NCI-H526 treated with DMSO at 0.1 percent for 48 hours (cell line): ENCODE data around the gene NLRC5.
"Not testable (repeated sequence)": the region's sequence is repeated elsewhere in the genome, so short reads cannot be mapped to it uniquely, and the experiment has no call there.

Source experiments
- DNase-seq: peaks from one replicate; lab custom pipeline; 2025; lab: John Stamatoyannopoulos, UW

The NLRC5 gene

DNA sequence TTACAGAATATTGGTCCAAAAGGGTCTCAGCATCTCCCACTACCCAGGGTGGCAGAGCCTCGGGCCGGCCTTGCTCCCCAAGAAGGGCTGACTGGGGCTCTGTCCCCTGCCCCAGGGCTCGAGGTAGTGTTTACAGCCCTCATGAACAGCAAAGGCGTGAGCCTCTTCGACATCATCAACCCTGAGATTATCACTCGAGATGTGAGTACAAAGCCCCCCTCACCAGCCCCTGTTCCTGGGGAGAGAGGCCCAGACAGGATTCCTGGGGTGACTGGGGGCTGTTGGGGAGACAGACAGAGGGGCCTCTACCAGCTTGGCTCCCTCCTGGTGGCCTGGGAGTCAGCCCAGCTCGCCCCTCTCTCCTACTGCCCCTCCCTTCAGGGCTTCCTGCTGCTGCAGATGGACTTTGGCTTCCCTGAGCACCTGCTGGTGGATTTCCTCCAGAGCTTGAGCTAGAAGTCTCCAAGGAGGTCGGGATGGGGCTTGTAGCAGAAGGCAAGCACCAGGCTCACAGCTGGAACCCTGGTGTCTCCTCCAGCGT lies 6.1 kb upstream of the NLRC5 start:
- no peak for DNase-seq

DNA sequence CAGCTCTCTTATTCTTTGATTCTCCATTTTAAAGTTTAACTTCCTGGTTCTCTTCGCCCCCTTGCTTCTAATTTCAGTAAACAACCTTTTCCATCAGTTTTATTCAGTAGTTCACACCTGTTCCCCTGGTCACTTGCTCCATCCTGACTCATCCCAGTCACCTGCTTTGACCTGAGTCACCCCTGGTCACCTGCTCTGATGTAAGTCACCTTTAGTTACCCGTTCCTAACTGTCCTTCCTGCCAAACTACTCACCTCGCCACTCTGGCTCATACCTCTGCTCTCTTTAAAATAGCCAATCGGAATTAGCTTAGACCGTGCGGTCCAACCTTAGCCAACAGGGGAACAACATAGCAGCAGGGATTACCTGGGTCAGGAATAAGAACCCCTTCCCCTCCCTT lies 4.7 kb upstream of the NLRC5 start:
- no peak for DNase-seq

- no peak for DNase-seq
These were observed 3.9 kb upstream of the NLRC5 start for GRCh38 chr16:56985288-56985961.

- no peak for DNase-seq
These were observed 3.4 kb upstream of the NLRC5 start for GRCh38 chr16:56985962-56986360.

- no peak for DNase-seq
These were observed 3.0 kb upstream of the NLRC5 start for GRCh38 chr16:56986361-56986760.

GRCh38 chr16:56986908-56987307 lies 2.4 kb upstream of the NLRC5 start:
- not testable (repeated sequence) for DNase-seq

DNA sequence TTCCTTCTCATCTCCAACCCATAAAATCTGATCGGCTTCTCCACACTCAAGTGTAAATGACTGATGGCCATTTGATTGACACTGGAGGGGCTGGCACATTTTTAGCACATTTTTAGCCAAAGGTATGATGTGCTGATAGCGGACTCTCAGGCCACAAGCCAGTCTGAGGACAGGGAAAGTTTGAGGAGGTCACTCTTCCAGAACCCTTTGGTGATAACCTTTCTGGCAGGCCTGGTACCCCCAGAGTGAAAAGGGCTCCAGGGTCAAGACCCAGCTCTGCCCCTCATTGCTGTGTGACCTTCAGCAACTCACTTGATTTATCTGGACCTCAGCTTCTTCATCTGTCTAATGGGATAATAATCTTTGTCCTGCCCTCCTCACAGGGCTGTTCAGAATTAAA lies 1.7 kb upstream of the NLRC5 start:
- no peak for DNase-seq

GRCh38 chr16:56988161-56988947 lies 1.0 kb upstream of the NLRC5 start:
- DNase-seq, result no peak

- DNase-seq, result no peak
These were observed 631 bp downstream of the NLRC5 start for GRCh38 chr16:56989988-56990387.

DNA sequence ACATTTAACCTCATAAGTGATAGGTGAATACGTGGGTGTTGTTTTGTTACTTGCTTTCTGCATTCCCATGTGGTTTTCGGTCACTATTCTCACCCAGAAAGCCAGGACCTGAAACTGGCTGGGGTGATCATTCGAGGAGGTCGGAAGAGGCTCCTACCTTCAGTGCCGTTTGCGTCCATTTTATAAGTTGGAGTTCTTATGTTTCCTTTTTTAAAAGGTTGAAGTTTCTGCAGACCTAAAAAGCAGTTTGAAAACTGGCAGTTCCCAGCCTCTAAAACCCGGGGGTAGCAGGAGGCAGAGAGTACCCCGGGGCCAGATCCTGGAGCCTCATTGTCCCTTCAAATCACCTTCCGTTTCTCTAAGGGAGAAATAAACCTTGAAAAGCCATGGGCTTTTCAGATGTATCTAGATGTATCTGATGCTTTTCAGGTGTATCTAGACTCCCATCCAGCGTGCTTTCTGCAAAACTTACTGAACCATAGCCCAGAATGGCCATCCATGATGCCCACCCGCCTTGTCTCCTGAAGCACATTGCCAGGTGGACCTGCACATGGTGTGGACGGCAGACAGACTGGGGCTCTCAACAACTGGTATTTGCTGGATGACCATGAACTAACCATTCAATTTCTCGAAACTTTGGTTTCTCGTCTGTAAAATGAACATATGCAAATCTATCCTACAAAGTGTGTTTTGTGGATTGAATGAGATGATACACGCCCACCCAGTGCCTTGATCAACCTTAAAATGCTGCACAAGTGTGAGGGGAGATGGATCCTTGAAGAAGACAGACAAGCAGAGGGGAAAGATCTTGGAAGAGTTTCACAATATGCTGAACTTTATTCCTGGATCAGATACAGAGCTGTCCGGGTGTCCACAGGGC lies 1.3 kb downstream of the NLRC5 start:
- DNase-seq, result no peak

GRCh38 chr16:56992431-56992830 lies 3.1 kb downstream of the NLRC5 start:
- DNase-seq, result not testable (repeated sequence)

GRCh38 chr16:56993204-56993603 lies 3.8 kb downstream of the NLRC5 start:
- DNase-seq, result no peak

- no peak for DNase-seq
These were observed 5.0 kb downstream of the NLRC5 start for GRCh38 chr16:56994311-56994710.

- no peak for DNase-seq
These were observed 5.9 kb downstream of the NLRC5 start for GRCh38 chr16:56995136-56995805.

DNA sequence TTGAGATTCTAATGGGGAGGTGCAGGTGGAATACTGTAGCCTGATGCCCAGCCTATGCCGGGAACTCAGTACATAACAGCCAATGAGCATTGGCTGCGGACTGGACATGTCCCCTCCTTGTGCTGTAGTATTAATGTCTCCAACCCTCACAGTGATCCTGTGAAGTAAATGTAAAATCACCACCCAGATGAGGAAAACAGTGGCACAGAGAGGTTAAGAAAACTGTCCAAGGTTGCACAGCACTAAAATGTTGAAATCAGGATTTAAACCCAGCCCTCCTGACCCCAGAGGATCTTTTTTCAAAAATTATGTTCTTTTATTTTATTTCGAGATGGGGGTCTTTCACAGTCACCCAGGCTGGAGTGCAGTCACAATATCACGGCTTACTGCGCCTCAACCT lies 7.9 kb downstream of the NLRC5 start:
- DNase-seq, result no peak

GRCh38 chr16:56997931-56998330 lies 8.6 kb downstream of the NLRC5 start:
- no peak for DNase-seq

DNA sequence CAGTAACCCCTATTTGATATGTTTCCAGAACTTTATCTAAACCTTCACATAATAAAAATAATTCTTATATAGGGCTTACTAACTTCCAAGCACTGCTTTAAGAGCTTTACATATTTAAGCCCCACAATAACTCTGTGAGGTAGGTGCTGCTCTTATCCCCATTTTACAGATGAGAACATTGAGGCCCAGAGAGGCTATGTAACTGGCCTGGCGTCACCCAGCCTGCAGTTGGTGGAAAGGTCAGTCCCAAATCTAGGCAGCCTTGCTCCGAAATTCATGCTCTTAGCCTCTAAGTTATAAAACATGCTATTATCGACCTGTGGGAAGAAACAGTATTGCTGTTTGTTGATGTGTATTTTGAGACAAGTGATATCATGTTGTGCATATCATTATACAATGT lies 9.0 kb downstream of the NLRC5 start:
- no peak for DNase-seq

DNA sequence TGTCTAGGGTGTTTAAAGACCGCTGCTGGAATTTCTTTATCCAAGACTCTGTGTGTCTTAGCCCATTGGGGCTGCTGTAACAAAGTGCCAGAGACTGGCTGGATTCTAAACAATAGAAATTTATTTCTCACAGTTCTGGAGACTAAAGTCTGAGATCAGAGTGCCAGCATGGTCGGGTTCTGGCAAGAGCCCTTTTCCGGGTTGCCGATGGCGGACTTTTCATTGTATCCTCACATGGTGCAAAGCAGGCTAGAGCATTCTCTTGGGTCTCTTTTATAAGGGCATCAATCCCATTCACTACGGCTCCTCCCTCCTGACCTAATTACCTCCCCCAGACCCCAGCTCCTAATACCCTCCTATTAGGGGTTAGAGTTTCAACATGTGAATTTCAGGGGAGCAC lies 9.5 kb downstream of the NLRC5 start:
- DNase-seq, result no peak

- DNase-seq, result no peak
These were observed 10.3 kb downstream of the NLRC5 start for GRCh38 chr16:56999409-57000270.

DNA sequence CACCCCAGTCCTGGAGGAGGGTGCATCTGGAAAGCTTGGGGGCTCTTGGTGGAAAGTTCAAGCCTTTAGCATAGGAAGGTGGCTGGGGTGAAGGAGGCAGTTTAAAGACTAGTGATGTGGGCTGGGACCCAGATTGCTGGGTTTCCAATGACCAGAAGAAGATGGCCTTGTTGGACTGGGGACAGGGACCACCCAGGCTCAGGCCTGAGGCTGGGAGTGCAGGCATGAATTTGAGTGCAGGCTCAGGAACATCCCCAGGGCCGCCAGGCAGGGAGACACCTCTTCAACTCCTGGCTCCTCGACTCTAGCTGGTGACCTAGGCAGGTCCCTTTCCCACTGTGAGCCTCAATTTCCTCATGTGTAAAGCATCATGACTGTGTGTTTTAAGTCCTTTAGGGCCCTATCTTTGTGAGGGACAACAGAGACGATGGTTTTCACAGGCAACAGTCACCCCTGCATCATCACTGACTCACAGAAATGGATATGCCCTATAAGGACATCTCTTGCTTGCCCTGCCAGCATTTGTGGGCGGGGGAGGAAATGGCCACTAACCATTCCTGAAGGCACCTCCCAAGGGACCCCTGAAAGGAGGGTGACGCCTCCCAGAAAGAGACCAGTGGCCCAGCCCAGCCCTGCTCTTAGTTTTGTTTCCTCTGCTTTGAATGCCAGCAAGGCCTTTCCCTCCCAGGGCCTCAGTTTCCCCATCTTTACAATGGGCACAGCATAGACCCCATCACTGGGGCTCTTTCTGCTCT lies 11.1 kb downstream of the NLRC5 start:
- no peak for DNase-seq
